HG02642 (cell line): ENCODE measurements around the gene EFEMP2.
A peak's percentile ranks its signal among the peaks of the same experiment; 100 is the strongest.
"Not testable (repeated sequence)": the region's sequence is repeated elsewhere in the genome, so short reads cannot be mapped to it uniquely, and the experiment has no call there.

Experiments used
- ATAC-seq: cut with Tn5 transposase; IDR thresholded peaks from one replicate; pipeline ENCODE4 v1.9.1; 2021; ENCODE audit warnings: mild to moderate bottlenecking; ENCODE audit not compliant: unreplicated experiment, poor library complexity

Gene EFEMP2

GRCh38 chr11:65833297-65834030 lies 39.1 kb downstream of the EFEMP2 start, which contains the start of gene SNX32:
Gene SNX32, plus strand, starts transcription at chr11:65833963. Its CDS starts 103 bp downstream, at chr11:65834066.
- peak; percentile 95 for ATAC-seq

GRCh38 chr11:65832231-65832630 lies 40.4 kb downstream of the EFEMP2 start:
- ATAC-seq, result not testable (repeated sequence)

GRCh38 chr11:65829459-65829858 lies 43.1 kb downstream of the EFEMP2 start:
- no peak for ATAC-seq

- no peak for ATAC-seq
These were observed 45.4 kb downstream of the EFEMP2 start for GRCh38 chr11:65826984-65827735.

- ATAC-seq, result no peak
These were observed 49.6 kb downstream of the EFEMP2 start for GRCh38 chr11:65822776-65823528.

GRCh38 chr11:65821107-65821506 lies 51.5 kb downstream of the EFEMP2 start:
- no peak for ATAC-seq

- ATAC-seq, result peak; percentile 84
These were observed 54.5 kb downstream of the EFEMP2 start for GRCh38 chr11:65817835-65818680.

- ATAC-seq, result no peak
These were observed 55.2 kb downstream of the EFEMP2 start for GRCh38 chr11:65817312-65817834.

- no peak for ATAC-seq
These were observed 55.9 kb downstream of the EFEMP2 start for GRCh38 chr11:65816696-65817095.
